Ramos (cell line): Measurements from ENCODE around the gene TBL1Y.
"Not testable (repeated sequence)": the region's sequence is repeated elsewhere in the genome, so short reads cannot be mapped to it uniquely, and the experiment has no call there.

ENCODE experiments used
- in situ Hi-C: fragments of 300-500 bp; cut with MboI; formaldehyde crosslinking; loops from one replicate; pipeline ENCODE4 v1.14.3; 2022; ENCODE audit warnings: low sequenced_read_pairs; ENCODE audit not compliant: unreplicated experiment

TBL1Y gene

GRCh38 chrY:7052461-7052860, 142.0 kb downstream of the TBL1Y start:
- in situ Hi-C loops = not testable (repeated sequence)

- in situ Hi-C loops = no loop called here
Observed at GRCh38 chrY:7056886-7057285, 146.4 kb downstream of the TBL1Y start.

GRCh38 chrY:7078725-7079124, 168.2 kb downstream of the TBL1Y start:
- in situ Hi-C loops = no loop called here

GRCh38 chrY:7080548-7080947, 170.1 kb downstream of the TBL1Y start:
- in situ Hi-C loops = not testable (repeated sequence)

GRCh38 chrY:7085606-7086005, 175.1 kb downstream of the TBL1Y start:
- in situ Hi-C loops = no loop called here

- in situ Hi-C loops = no loop called here
Observed at GRCh38 chrY:7092836-7093235, 182.3 kb downstream of the TBL1Y start.

GRCh38 chrY:7094365-7094764, 183.9 kb downstream of the TBL1Y start:
- in situ Hi-C loops = no loop called here

GRCh38 chrY:7097021-7097420, 186.5 kb downstream of the TBL1Y start:
- in situ Hi-C loops = no loop called here

- in situ Hi-C loops = no loop called here
Observed at GRCh38 chrY:7099742-7100141, 189.2 kb downstream of the TBL1Y start.

GRCh38 chrY:7102680-7103079, 192.2 kb downstream of the TBL1Y start:
- in situ Hi-C loops = no loop called here

- in situ Hi-C loops = no loop called here
Observed at GRCh38 chrY:7107179-7107578, 196.7 kb downstream of the TBL1Y start.

GRCh38 chrY:7110086-7110485, 199.6 kb downstream of the TBL1Y start:
- in situ Hi-C loops = no loop called here

- in situ Hi-C loops = no loop called here
Observed at GRCh38 chrY:7115871-7116270, 205.4 kb downstream of the TBL1Y start.

- in situ Hi-C loops = no loop called here
Observed at GRCh38 chrY:7122202-7122601, 211.7 kb downstream of the TBL1Y start.

GRCh38 chrY:7125136-7126056, 214.9 kb downstream of the TBL1Y start:
- in situ Hi-C loops = no loop called here

GRCh38 chrY:7128211-7128610, 217.7 kb downstream of the TBL1Y start:
- in situ Hi-C loops = no loop called here
